Smooth muscle cell (in vitro differentiated cells): ENCODE results near the gene SPAG7. TPM values are rescaled to one million over a fixed set of nuclear protein-coding genes. Genes with fewer than 3 reads are reported as not detected.
A peak's percentile ranks its signal among the peaks of the same experiment; 100 is the strongest.

Source experiments
- DNase-seq: peaks from one replicate; lab custom pipeline; 2025; ENCODE audit not compliant: unreplicated experiment; lab: John Stamatoyannopoulos, UW
- H2AFZ ChIP-seq: fragments of 200-600 bp; sonication (generic); 2 replicates; pipeline ENCODE4 v1.6.0; 2016; ENCODE audit warnings: antibody characterized with exemption, low read depth, mild to moderate bottlenecking
- H3F3A ChIP-seq: fragments of 200-600 bp; sonication (generic); 2 replicates; pipeline ENCODE4 v1.6.0; 2017; ENCODE audit warnings: antibody characterized with exemption, low read depth
- H3K27ac ChIP-seq: fragments of 200-600 bp; sonication (generic); 2 replicates; pipeline ENCODE4 v1.5.1; 2016; ENCODE audit warnings: low read depth, mild to moderate bottlenecking
- H3K27me3 ChIP-seq: fragments of 200-600 bp; sonication (generic); 2 replicates; pipeline ENCODE4 v1.6.1; 2016; ENCODE audit warnings: low read depth, mild to moderate bottlenecking
- H3K36me3 ChIP-seq: fragments of 200-600 bp; sonication (generic); 2 replicates; pipeline ENCODE4 v1.5.1; 2016; ENCODE audit warnings: low read depth
- H3K4me1 ChIP-seq: fragments of 200-600 bp; sonication (generic); 2 replicates; pipeline ENCODE4 v1.5.1; 2016; ENCODE audit warnings: low read depth
- H3K4me2 ChIP-seq: fragments of 200-600 bp; sonication (generic); 2 replicates; pipeline ENCODE4 v1.6.0; 2016; ENCODE audit warnings: mild to moderate bottlenecking
- H3K4me3 ChIP-seq: fragments of 200-600 bp; sonication (generic); 2 replicates; pipeline ENCODE4 v1.5.1; 2016; ENCODE audit warnings: mild to moderate bottlenecking
- H3K79me2 ChIP-seq: fragments of 200-600 bp; sonication (generic); 2 replicates; pipeline ENCODE4 v1.6.0; 2016; ENCODE audit warnings: low read depth, mild to moderate bottlenecking
- H3K9ac ChIP-seq: fragments of 200-600 bp; sonication (generic); 2 replicates; pipeline ENCODE4 v1.6.0; 2016; ENCODE audit warnings: low read depth
- H3K9me3 ChIP-seq: fragments of 200-600 bp; sonication (generic); replicated peaks from 2 replicates; pipeline ENCODE4 v1.5.1; 2016; ENCODE audit warnings: low read depth
- H4K20me1 ChIP-seq: fragments of 200-600 bp; sonication (generic); 2 replicates; pipeline ENCODE4 v1.6.0; 2016; ENCODE audit warnings: low read depth
- WGBS: methylation state at CpG from one replicate; pipeline ENCODE4 v1.1.7; 2016; ENCODE audit warnings: low lambda C conversion rate; 5-methylcytosine and 5-hydroxymethylcytosine counted together
- polyA plus RNA-seq: library from polyadenylated mRNA; unstranded; fragments of >200 nt; fragmentation: Nextera tagmentation; extraction: Ambion mirVana; gene quantifications from 2 replicates; pipeline ENCODE4 v1.2.1, GENCODE V29; 2016
- total RNA-seq: library from RNA; depleted of rRNA; stranded (reverse); fragments of >200 nt; gene quantifications from 2 replicates; pipeline ENCODE4 v1.2.3, GENCODE V29; 2014
- TF ChIP-seq, protein P1 (sequence below): fragments of 200-600 bp; sonication (generic); IDR thresholded peaks from 2 replicates; pipeline ENCODE4 v1.5.1; 2017; ENCODE audit warnings: borderline replicate concordance, mild to moderate bottlenecking, antibody characterized with exemption; ENCODE audit not compliant: insufficient read depth, poor library complexity, severe bottlenecking

SPAG7 gene
- total and polyA plus RNA-seq, 2 experiments from 2014 or later: 70.7 to 192 TPM

DNA sequence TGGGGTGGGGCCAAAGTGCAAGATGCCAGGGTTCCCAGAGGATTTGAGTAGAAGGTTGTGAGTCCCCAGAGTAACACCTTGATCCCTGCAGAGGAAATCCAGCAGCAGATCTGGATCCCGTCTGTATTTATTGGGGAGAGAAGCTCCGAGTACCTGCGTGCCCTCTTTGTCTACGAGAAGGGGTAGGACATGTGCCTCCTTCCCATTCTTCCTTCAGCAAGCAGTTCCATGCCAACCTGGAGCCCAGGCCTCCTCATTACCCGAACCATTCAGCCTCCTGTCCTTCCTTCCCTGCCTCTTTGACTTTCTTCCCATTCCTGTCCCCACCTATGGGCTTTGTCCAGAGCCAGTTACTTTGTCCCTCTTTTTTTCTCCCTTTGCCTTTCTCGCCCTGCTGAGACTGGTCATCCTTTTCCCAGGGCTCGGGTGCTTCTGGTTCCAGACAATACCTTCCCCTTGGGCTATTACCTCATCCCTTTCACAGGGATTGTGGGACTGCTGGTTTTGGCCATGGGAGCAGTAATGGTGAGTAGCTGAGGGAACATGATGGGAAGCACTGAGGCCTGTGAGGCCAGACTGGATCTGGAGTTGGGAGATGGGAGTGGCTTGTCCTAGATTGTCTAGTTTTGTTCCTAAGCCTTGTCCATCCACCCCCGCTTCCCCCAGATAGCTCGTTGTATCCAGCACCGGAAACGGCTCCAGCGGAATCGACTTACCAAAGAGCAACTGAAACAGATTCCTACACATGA, 24.7 kb downstream of the SPAG7 start:
- peak overlapping the region; percentile 96 for H3K27ac ChIP-seq
- peaks cover 40% of the 10 kb centered on the region for H4K20me1 ChIP-seq
- no peaks in the 10 kb centered on the region for H3K27me3 ChIP-seq
- H3F3A ChIP-seq: peaks cover 40% of the 10 kb centered on the region
- peaks cover 25% of the 10 kb centered on the region for H3K4me1 ChIP-seq
- 83% methylated on average over 13 of the region's 13 CpGs for WGBS
- H3K79me2 ChIP-seq: peaks cover 75% of the 10 kb centered on the region
- no peak overlapping the region for H3K4me2 ChIP-seq
- no peaks in the 10 kb centered on the region for H3K9me3 ChIP-seq
- H3K9ac ChIP-seq: no peak overlapping the region
- H3K36me3 ChIP-seq: no peaks in the 10 kb centered on the region
- H2AFZ ChIP-seq: no peak overlapping the region
- DNase-seq: no peak
- H3K4me3 ChIP-seq: no peak overlapping the region
- TF ChIP-seq, protein P1, sequence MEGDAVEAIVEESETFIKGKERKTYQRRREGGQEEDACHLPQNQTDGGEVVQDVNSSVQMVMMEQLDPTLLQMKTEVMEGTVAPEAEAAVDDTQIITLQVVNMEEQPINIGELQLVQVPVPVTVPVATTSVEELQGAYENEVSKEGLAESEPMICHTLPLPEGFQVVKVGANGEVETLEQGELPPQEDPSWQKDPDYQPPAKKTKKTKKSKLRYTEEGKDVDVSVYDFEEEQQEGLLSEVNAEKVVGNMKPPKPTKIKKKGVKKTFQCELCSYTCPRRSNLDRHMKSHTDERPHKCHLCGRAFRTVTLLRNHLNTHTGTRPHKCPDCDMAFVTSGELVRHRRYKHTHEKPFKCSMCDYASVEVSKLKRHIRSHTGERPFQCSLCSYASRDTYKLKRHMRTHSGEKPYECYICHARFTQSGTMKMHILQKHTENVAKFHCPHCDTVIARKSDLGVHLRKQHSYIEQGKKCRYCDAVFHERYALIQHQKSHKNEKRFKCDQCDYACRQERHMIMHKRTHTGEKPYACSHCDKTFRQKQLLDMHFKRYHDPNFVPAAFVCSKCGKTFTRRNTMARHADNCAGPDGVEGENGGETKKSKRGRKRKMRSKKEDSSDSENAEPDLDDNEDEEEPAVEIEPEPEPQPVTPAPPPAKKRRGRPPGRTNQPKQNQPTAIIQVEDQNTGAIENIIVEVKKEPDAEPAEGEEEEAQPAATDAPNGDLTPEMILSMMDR: no peak

DNA sequence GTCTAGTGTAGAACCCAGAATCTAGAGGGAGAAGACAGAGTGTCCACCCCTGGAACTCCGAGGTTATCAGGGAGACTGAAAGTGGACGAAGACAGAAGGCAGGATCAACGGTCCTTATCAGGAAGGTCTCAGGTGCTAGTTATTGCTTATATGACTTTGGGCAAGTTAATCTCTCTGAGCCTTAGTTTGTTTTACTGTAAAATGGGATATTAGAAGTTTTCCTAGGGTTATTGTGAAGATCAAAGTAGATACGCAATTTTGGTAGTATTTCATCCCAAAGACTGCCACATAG, 26.4 kb downstream of the SPAG7 start:
- H3K36me3 ChIP-seq: no peaks in the 10 kb centered on the region

DNA sequence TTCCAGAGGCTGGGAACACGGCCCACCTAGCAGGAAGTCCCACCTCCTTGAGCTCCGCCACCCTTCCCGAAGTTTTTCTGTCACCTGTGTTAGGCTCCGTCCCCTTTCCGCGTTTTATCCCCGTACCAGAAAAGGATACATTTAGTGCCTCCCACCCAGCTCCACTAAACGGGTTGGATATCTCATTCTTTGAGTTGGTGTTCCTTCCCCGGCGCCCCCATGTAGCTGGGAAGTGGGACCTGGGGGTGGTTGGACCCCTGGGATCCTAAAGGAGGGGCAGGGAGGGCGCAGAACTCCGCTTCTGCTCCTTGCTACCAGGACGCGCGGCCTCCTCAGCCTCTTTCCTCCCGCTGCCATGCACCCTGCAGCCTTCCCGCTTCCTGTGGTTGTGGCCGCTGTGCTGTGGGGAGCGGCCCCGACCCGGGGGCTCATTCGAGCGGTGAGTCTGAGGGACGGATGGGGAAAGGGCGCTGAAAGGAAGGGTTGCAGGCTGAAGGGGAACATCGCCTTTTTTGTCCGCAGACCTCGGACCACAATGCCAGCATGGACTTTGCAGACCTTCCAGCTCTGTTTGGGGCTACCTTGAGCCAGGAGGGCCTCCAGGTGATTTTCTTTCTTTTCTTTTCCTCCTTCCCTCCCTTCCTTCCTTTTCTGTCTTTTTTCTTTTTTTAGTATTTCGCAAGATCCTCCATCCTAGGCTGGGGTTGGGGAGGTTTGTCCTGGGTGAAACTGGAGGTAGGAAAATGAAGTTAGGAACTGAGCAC, 26.9 kb downstream of the SPAG7 start:
- TF ChIP-seq, protein P1: no peak
- peak overlapping the region; percentile 71 for H2AFZ ChIP-seq
- H3K27me3 ChIP-seq: no peaks in the 10 kb centered on the region
- H4K20me1 ChIP-seq: peaks cover 20% of the 10 kb centered on the region
- peaks cover 12% of the 10 kb centered on the region for H3K4me1 ChIP-seq
- H3F3A ChIP-seq: peaks cover 25% of the 10 kb centered on the region
- no peak for DNase-seq
- WGBS: 3% methylated on average over 27 of the region's 29 CpGs
- H3K36me3 ChIP-seq: no peaks in the 10 kb centered on the region
- H3K4me3 ChIP-seq: peak overlapping the region; percentile 77
- H3K9ac ChIP-seq: peak overlapping the region; percentile 95
- peak overlapping the region; percentile 92 for H3K27ac ChIP-seq
- peaks cover 53% of the 10 kb centered on the region for H3K79me2 ChIP-seq
- H3K4me2 ChIP-seq: peak overlapping the region; percentile 95
- no peaks in the 10 kb centered on the region for H3K9me3 ChIP-seq

More for the DNA sequence above, 26.4 kb downstream of the SPAG7 start:
- H3K9ac ChIP-seq: peak overlapping the region; percentile 95
- no peak for DNase-seq
- H3K27ac ChIP-seq: peak overlapping the region; percentile 92
- no peak overlapping the region for H2AFZ ChIP-seq
- peaks cover 16% of the 10 kb centered on the region for H3K4me1 ChIP-seq
- H3K4me2 ChIP-seq: peak overlapping the region; percentile 95
- peaks cover 29% of the 10 kb centered on the region for H3F3A ChIP-seq
- H4K20me1 ChIP-seq: peaks cover 26% of the 10 kb centered on the region
- 81% methylated on average over 4 of the region's 4 CpGs for WGBS
- no peaks in the 10 kb centered on the region for H3K9me3 ChIP-seq
- peak overlapping the region; percentile 77 for H3K4me3 ChIP-seq
- TF ChIP-seq, protein P1: no peak
- no peaks in the 10 kb centered on the region for H3K27me3 ChIP-seq
- H3K79me2 ChIP-seq: peaks cover 58% of the 10 kb centered on the region
